GM18498 (cell line): ENCODE measurements around the gene ZNF25.
"Not testable (repeated sequence)": the region's sequence is repeated elsewhere in the genome, so short reads cannot be mapped to it uniquely, and the experiment has no call there.

Source experiments
- ATAC-seq: cut with Tn5 transposase; IDR thresholded peaks from one replicate; pipeline ENCODE4 v1.9.1; 2021; ENCODE audit warnings: mild to moderate bottlenecking, moderate library complexity; ENCODE audit not compliant: unreplicated experiment

The ZNF25 gene

GRCh38 chr10:37948210-37948609 is 28.2 kb downstream of the ZNF25 start:
- ATAC-seq: no peak

GRCh38 chr10:37947526-37947925 is 28.9 kb downstream of the ZNF25 start:
- no peak for ATAC-seq

- ATAC-seq: no peak
Measured at GRCh38 chr10:37937864-37938263, 38.6 kb downstream of the ZNF25 start.

- no peak for ATAC-seq
Measured at GRCh38 chr10:37934791-37935190, 41.7 kb downstream of the ZNF25 start.

GRCh38 chr10:37930423-37930822 is 46.0 kb downstream of the ZNF25 start:
- no peak for ATAC-seq

- ATAC-seq: not testable (repeated sequence)
Measured at GRCh38 chr10:37908165-37908564, 68.3 kb downstream of the ZNF25 start.

GRCh38 chr10:37906382-37906781 is 70.1 kb downstream of the ZNF25 start:
- ATAC-seq: no peak
